K562 (cell line): ENCODE results near the gene LRP1. TPM values are rescaled to one million over a fixed set of nuclear protein-coding genes. Genes with fewer than 3 reads are reported as not detected.

Experiments used
- ATAC-seq: fragments of 200-7000 bp; cut with Tn5 transposase; 3 replicates; pipeline ENCODE4 v1.9.1; 2020; ENCODE audit warnings: moderate library complexity
- BruUV-seq: library from RNA; stranded (reverse); fragments of 400-500 nt; replicated peaks from 2 replicates; lab custom pipeline; 2021; lab: Mats Ljungman, UMichigan
- CTCF ChIA-PET: fragments of 300-600 bp; formaldehyde crosslinking; extraction: SDS; loops from one replicate; lab custom pipeline; 2021; ENCODE audit warnings: low intra/inter-chr PET ratio; lab: Yijun Ruan, JAX
- POLR2A ChIA-PET: fragments of 300-600, 350-650 bp; sonication (Branson Sonifier 250); formaldehyde crosslinking; extraction: SDS; loops from one replicate; lab custom pipeline; 2021; ENCODE audit warnings: antibody characterized with exemption, inconsistent platforms; lab: Yijun Ruan, JAX
- DNase-seq, 4 experiments: peaks; one replicate each; pipeline versions ENCODE4 v3.0.0 to v3.0.0-alpha.2; 2011 to 2018; ENCODE audit warnings: low spot score in 3 of 4, mixed read lengths in 3 of 4; ENCODE audit errors: extremely low read depth in 1 of 4
- FAIRE-seq: peaks from 2 replicates; lab custom pipeline; 2011; peaks lifted over from hg19 to GRCh38; lab: Jason Lieb, UNC
- H2AFZ ChIP-seq: 2 replicates; pipeline ENCODE4 v1.6.0; 2011; ENCODE audit warnings: low read depth, low read length, control low read depth, inconsistent platforms
- H3K27ac ChIP-seq: fragments of 200-600 bp; 3 replicates; pipeline ENCODE4 v1.8.0; 2011; ENCODE audit warnings: low read depth, mild to moderate bottlenecking, control low read depth, inconsistent platforms, low read length, moderate library complexity, mixed read lengths; ENCODE audit errors: extremely low read depth
- H3K27me3 ChIP-seq, 2 experiments: fragments of 300-600 bp in 1 of 2; 2 replicates in 1 of 2; 3 replicates in 1 of 2; pipeline versions ENCODE4 v1.6.0 to v1.8.0; 2011; ENCODE audit warnings: inconsistent platforms in 2 of 2, low read length in 2 of 2, mild to moderate bottlenecking in 1 of 2, mixed read lengths in 1 of 2, moderate library complexity in 1 of 2; ENCODE audit not compliant: control insufficient read depth in 2 of 2, insufficient read depth in 2 of 2
- H3K36me3 ChIP-seq: fragments of 300-600 bp; 3 replicates; pipeline ENCODE4 v1.8.0; 2011; ENCODE audit warnings: mild to moderate bottlenecking, low read length, inconsistent platforms; ENCODE audit not compliant: control insufficient read depth, insufficient read depth
- H3K4me1 ChIP-seq, 2 experiments: fragments of 200-600 bp in 1 of 2; replicated peaks in 1 of 2; 2 replicates in 1 of 2; 3 replicates in 1 of 2; pipeline versions ENCODE4 v1.5.1 to v1.8.0; 2011; ENCODE audit warnings: inconsistent platforms in 2 of 2, low read length in 2 of 2, mild to moderate bottlenecking in 1 of 2, mixed read lengths in 1 of 2, moderate library complexity in 1 of 2; ENCODE audit not compliant: control insufficient read depth in 2 of 2, insufficient read depth in 2 of 2
- H3K4me2 ChIP-seq: 2 replicates; pipeline ENCODE4 v1.6.1; 2011; ENCODE audit warnings: low read length, control low read depth, inconsistent platforms, mixed read lengths; ENCODE audit not compliant: insufficient read depth
- H3K4me3 ChIP-seq: fragments of 200-600 bp; sonication (generic), shearing (Covaris generic); 2 replicates; pipeline ENCODE4 v1.5.1; 2016; ENCODE audit warnings: control low read depth, inconsistent platforms
- H3K79me2 ChIP-seq: fragments of 200-600 bp; 3 replicates; pipeline ENCODE4 v1.8.0; 2011; ENCODE audit warnings: low read length, inconsistent platforms; ENCODE audit not compliant: control insufficient read depth, insufficient read depth
- H3K9ac ChIP-seq, 2 experiments: 2 replicates each; pipeline versions ENCODE4 v1.6.0 to v1.6.1; 2011; ENCODE audit warnings: low read depth in 2 of 2, low read length in 2 of 2, control low read depth in 1 of 2, inconsistent platforms in 1 of 2, mild to moderate bottlenecking in 1 of 2, mixed read lengths in 1 of 2; ENCODE audit not compliant: insufficient read depth in 1 of 2
- H3K9me1 ChIP-seq: one replicate; pipeline ENCODE4 v1.6.0; 2011; ENCODE audit warnings: inconsistent platforms, mild to moderate bottlenecking, low read length, moderate library complexity; ENCODE audit not compliant: control insufficient read depth, insufficient read depth
- H3K9me3 ChIP-seq: replicated peaks from 2 replicates; pipeline ENCODE4 v1.5.1; 2011; ENCODE audit warnings: low read depth, low read length, inconsistent platforms; ENCODE audit not compliant: control insufficient read depth, insufficient read depth
- H4K20me1 ChIP-seq: replicated peaks from 2 replicates; pipeline ENCODE4 v1.6.1; 2011; ENCODE audit warnings: low read length, inconsistent platforms, mixed read lengths; ENCODE audit not compliant: control insufficient read depth, insufficient read depth
- CREB1 ChIP-seq, 2 experiments: sonication (generic) in 1 of 2; formaldehyde crosslinking in 1 of 2; IDR thresholded peaks; 2 replicates each; pipeline versions ENCODE4 v1.6.1 to v1.8.0; 2012 to 2022; ENCODE audit warnings: inconsistent platforms in 1 of 2, mild to moderate bottlenecking in 1 of 2, missing genetic modification reagents in 1 of 2, moderate library complexity in 1 of 2
- CREM ChIP-seq: IDR thresholded peaks from 2 replicates; pipeline ENCODE4 v1.6.1; 2014; ENCODE audit warnings: antibody characterized with exemption, low read depth
- EP400 ChIP-seq: fragments of 450-650 bp; IDR thresholded peaks from 2 replicates; pipeline ENCODE4 v1.6.1; 2017; ENCODE audit warnings: antibody characterized with exemption, mild to moderate bottlenecking, moderate library complexity
- FOXA3 ChIP-seq, 2 experiments: fragments of 450-650 bp in 1 of 2; sonication (generic) in 1 of 2; formaldehyde crosslinking; IDR thresholded peaks in 1 of 2; conservative IDR thresholded peaks in 1 of 2; 2 replicates each; pipeline versions ENCODE4 v1.4.0 to v1.8.0; 2020 to 2022; ENCODE audit warnings: mild to moderate bottlenecking in 2 of 2, missing genetic modification reagents in 1 of 2
- HDAC8 ChIP-seq: fragments of 450-650 bp; IDR thresholded peaks from 2 replicates; pipeline ENCODE4 v1.6.1; 2016; ENCODE audit warnings: mild to moderate bottlenecking, missing genetic modification characterization, moderate library complexity, missing compliant biosample characterization
- HNRNPL ChIP-seq: fragments of 200-400 bp; formaldehyde crosslinking; IDR thresholded peaks from 2 replicates; pipeline ENCODE4 v1.6.1; 2017; ENCODE audit warnings: low read depth, mild to moderate bottlenecking, low read length
- IRF9 ChIP-seq: fragments of 450-650 bp; IDR thresholded peaks from 2 replicates; pipeline ENCODE4 v1.6.1; 2016; ENCODE audit warnings: missing biosample characterization, missing genetic modification characterization
- KDM1A ChIP-seq, 2 experiments: fragments of 450-650 bp; IDR thresholded peaks; 2 replicates each; pipeline ENCODE4 v1.6.1; 2016; ENCODE audit warnings: mild to moderate bottlenecking in 2 of 2
- NFE2 ChIP-seq: IDR thresholded peaks from 2 replicates; pipeline ENCODE4 v1.6.1; 2014; ENCODE audit warnings: antibody characterized with exemption, low read depth
- TAF1 ChIP-seq: IDR thresholded peaks from 2 replicates; pipeline ENCODE4 v1.6.1; 2011; ENCODE audit warnings: mild to moderate bottlenecking, low read length, moderate library complexity; ENCODE audit not compliant: insufficient read depth, control insufficient read depth, severe bottlenecking; ENCODE audit errors: extremely low read depth
- USF1 ChIP-seq: sonication (generic); formaldehyde crosslinking; IDR thresholded peaks from 2 replicates; pipeline ENCODE4 v1.9.0; 2022; ENCODE audit warnings: mild to moderate bottlenecking, missing genetic modification reagents
- ZBTB8A ChIP-seq: fragments of 450-650 bp; IDR thresholded peaks from 2 replicates; pipeline ENCODE4 v1.6.1; 2018; ENCODE audit warnings: mild to moderate bottlenecking, moderate library complexity; ENCODE audit not compliant: partially characterized antibody
- ZNF174 ChIP-seq: fragments of 250-450 bp; sonication (Bioruptor Pico); IDR thresholded peaks from 2 replicates; pipeline ENCODE4 v1.4.0; 2020; ENCODE audit warnings: mild to moderate bottlenecking
- ZNF277 ChIP-seq: fragments of 250-450 bp; sonication (Bioruptor Pico); IDR thresholded peaks from 2 replicates; pipeline ENCODE4 v1.8.0; 2022; ENCODE audit warnings: inconsistent platforms, mild to moderate bottlenecking, moderate library complexity, borderline replicate concordance
- ZNF561 ChIP-seq: fragments of 450-650 bp; formaldehyde crosslinking; conservative IDR thresholded peaks from 2 replicates; pipeline ENCODE4 v1.4.0; 2020; ENCODE audit warnings: mild to moderate bottlenecking, moderate library complexity
- WGBS: fragments of 100-300 bp; shearing (Covaris generic); methylation state at CpG from one replicate; pipeline ENCODE4 v1.1.6; 2016; ENCODE audit warnings: low coverage, mixed read lengths; ENCODE audit not compliant: insufficient coverage; ENCODE audit errors: missing lambda C conversion rate; 5-methylcytosine and 5-hydroxymethylcytosine counted together
- in situ Hi-C: fragments of 300-500 bp; cut with MboI; formaldehyde crosslinking; loops from 4 replicates; pipeline ENCODE4 v1.15.0; 2018; ENCODE audit warnings: inconsistent platforms, mixed read lengths
- intact Hi-C: fragments of 100-400 bp; cut with micrococcal nuclease; formaldehyde crosslinking; loops from 2 replicates; pipeline ENCODE4 v1.14.2; 2022
- polyA plus RNA-seq, 8 experiments: library from polyadenylated mRNA; depleted of rRNA in 4 of 8; stranded (reverse) in 5 of 8; unstranded in 3 of 8; fragments of >200 nt; fragmentation: Nextera tagmentation in 2 of 8; fragmentation: Illumina TruSeq in 1 of 8; extraction: Ambion mirVana in 2 of 8; extraction: Trizol in 1 of 8; gene quantifications; 2 replicates each; pipeline versions ENCODE4 v1.2.1 to v1.2.3, GENCODE V29; 2011 to 2014; ENCODE audit warnings: inconsistent platforms in 1 of 8, missing spikeins in 1 of 8
- total RNA-seq, 7 experiments: library from RNA; depleted of rRNA in 6 of 7; stranded (reverse); fragments of >200 nt in 6 of 7; fragmentation: Illumina TruSeq in 2 of 7; extraction: Trizol in 2 of 7; gene quantifications; 2 replicates each; pipeline versions ENCODE4 v1.2.1 to v1.2.3, GENCODE V29; 2011 to 2021; ENCODE audit warnings: low replicate concordance in 1 of 7
- TF ChIP-seq, protein P1 (sequence below): IDR thresholded peaks from 3 replicates; pipeline ENCODE4 v1.6.1; 2011; ENCODE audit warnings: borderline replicate concordance, mild to moderate bottlenecking; ENCODE audit not compliant: insufficient read length, insufficient read depth

The LRP1 gene
- total and polyA plus RNA-seq, 9 of the 15 experiments (the other 6 are each of a cell fraction or from before 2014, with no cell fraction given) = 0.04 to 0.64 (median 0.19) TPM; not detected in 2

GRCh38 chr12:57093415-57094207, 34.7 kb upstream of the LRP1 start:
- no peak overlapping the region for H2AFZ ChIP-seq
- H3K4me1 ChIP-seq = peaks cover 37 to 68% of the 10 kb centered on the region in 2 experiments
- in situ Hi-C loops (no loop called here), intact Hi-C loops (loop anchor here (1.0 kb wide), 1 partner anchor 24 kb away; no protein-coding TSS in a partner anchor)
- no peaks in the 10 kb centered on the region; a peak in 1 of 5 replicates for H3K27me3 ChIP-seq
- FAIRE-seq = peak; percentile 81
- BruUV-seq = no TSS peak
- peaks cover 38% of the 10 kb centered on the region for H3K79me2 ChIP-seq
- ChIA-PET CTCF (interaction anchor here (0.7 to 3.0 kb wide), 2 partner anchors 21 to 24 kb away, joined by 3 to 27 read pairs; no protein-coding TSS in a partner anchor), POLR2A (interaction anchor here (0.6 to 6.0 kb wide), 5 partner anchors 14 to 145 kb away, joined by 3 to 44 read pairs (median 8); partner anchors contain the start of genes NEMP1 and STAT6)
- H3K36me3 ChIP-seq = peaks cover 74% of the 10 kb centered on the region
- no peaks in the 10 kb centered on the region for H3K9me3 ChIP-seq
- ATAC-seq = peak; percentile 69
- DNase-seq = peak; percentile 85 to 93 (median 88)
- H4K20me1 ChIP-seq = peaks cover 5% of the 10 kb centered on the region
- peak overlapping the region; percentile 62; the same call in 2 of the 3 replicates for H3K27ac ChIP-seq
- WGBS = 30% methylated on average over 13 of the region's 24 CpGs
- peak overlapping the region in 1 of 2 experiments; percentile 71; a peak in 1 of 4 replicates for H3K9ac ChIP-seq
- H3K4me2 ChIP-seq = peak overlapping the region; percentile 49
- no peaks in the 10 kb centered on the region for H3K9me1 ChIP-seq
- no peak overlapping the region for H3K4me3 ChIP-seq
- TF ChIP-seq HDAC8 (tag) = no peak
- TF ChIP-seq ZNF277 (CRISPR knock-in tag) = no peak
- no peak for TF ChIP-seq FOXA3 (CRISPR knock-in tag; conservative IDR thresholded peaks at IDR 0.05 in 1 of 2, IDR thresholded peaks at IDR 0.05 in 1 of 2)
- TF ChIP-seq, protein P1, sequence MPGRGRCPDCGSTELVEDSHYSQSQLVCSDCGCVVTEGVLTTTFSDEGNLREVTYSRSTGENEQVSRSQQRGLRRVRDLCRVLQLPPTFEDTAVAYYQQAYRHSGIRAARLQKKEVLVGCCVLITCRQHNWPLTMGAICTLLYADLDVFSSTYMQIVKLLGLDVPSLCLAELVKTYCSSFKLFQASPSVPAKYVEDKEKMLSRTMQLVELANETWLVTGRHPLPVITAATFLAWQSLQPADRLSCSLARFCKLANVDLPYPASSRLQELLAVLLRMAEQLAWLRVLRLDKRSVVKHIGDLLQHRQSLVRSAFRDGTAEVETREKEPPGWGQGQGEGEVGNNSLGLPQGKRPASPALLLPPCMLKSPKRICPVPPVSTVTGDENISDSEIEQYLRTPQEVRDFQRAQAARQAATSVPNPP = no peak
- peak; percentile 35; the same call in 1 of the 2 replicates for TF ChIP-seq CREM
- 0 out of 4 replicates have a peak, but pooled peaks of 1 of the 2 experiments have one; percentile 40 for TF ChIP-seq KDM1A (IDR thresholded peaks at IDR 0.05)
- 0 out of 2 replicates have a peak, but pooled peaks have one; percentile 12 for TF ChIP-seq USF1 (CRISPR knock-in tag)
- peak; percentile 81 for TF ChIP-seq NFE2
- peak; percentile 34 for TF ChIP-seq TAF1
- TF ChIP-seq CREB1 (IDR thresholded peaks at IDR 0.05) = 0 out of 2 replicates have a peak, but pooled peaks have one; percentile 33
- no peak for TF ChIP-seq CREB1 (CRISPR knock-in tag; IDR thresholded peaks at IDR 0.05)
- no peak for TF ChIP-seq ZNF174 (CRISPR knock-in tag)
- TF ChIP-seq HNRNPL = 0 out of 2 replicates have a peak, but pooled peaks have one; percentile 49
- no peak for TF ChIP-seq ZBTB8A
- no peak for TF ChIP-seq IRF9 (tag)
- TF ChIP-seq ZNF561 (CRISPR knock-in tag) = no peak
- no peak for TF ChIP-seq EP400
